Fibroblast of lung (primary cell): ENCODE measurements around the gene NOM1.

Experiments used
- CTCF ChIP-seq, 2 donors: IDR thresholded peaks in 1 of 2; conservative IDR thresholded peaks in 1 of 2; 1 replicate in 1 of 2; 2 replicates in 1 of 2; pipeline ENCODE4 v1.5.1; 2011 to 2012; ENCODE audit warnings: low read length in 2 of 2, control low read depth in 1 of 2, inconsistent platforms in 1 of 2, low read depth in 1 of 2, mild to moderate bottlenecking in 1 of 2
- EZH2 ChIP-seq: IDR thresholded peaks from 2 replicates; pipeline ENCODE4 v1.5.1; 2012; ENCODE audit warnings: low read length, control low read depth, mild to moderate bottlenecking; ENCODE audit errors: missing control alignments

- TF ChIP-seq CTCF (conservative IDR thresholded peaks at IDR 0.05 in 1 of 2, IDR thresholded peaks at IDR 0.05 in 1 of 2; ENCODE audit: low read depth in 1 of 2, low read length in 2 of 2) (no peak), EZH2 (no peak)
Measured at GRCh38 chr7:157021071-157021870, 71.8 kb downstream of the NOM1 start.
